ENCODE results near the gene ACTN2.

ACTN2 gene

GRCh38 chr1:236670060-236670459 is 16.2 kb upstream of the ACTN2 start:
- no peak for TF ChIP-seq MYC (IDR thresholded peaks at IDR 0.05; ENCODE audit: low read depth, low read length)
- TF ChIP-seq CTCF (IDR thresholded peaks at IDR 0.05; ENCODE audit: low read depth, low read length): no peak
- no peak for TF ChIP-seq POLR2A (IDR thresholded peaks at IDR 0.05; ENCODE audit: extremely low read depth, insufficient read length)
- TF ChIP-seq, protein P1, sequence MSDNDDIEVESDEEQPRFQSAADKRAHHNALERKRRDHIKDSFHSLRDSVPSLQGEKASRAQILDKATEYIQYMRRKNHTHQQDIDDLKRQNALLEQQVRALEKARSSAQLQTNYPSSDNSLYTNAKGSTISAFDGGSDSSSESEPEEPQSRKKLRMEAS (IDR thresholded peaks at IDR 0.05; ENCODE audit: low read depth, low read length): no peak
- DNase-seq (ENCODE audit: low read depth): no peak
- no peak overlapping the region for H3K4me3 ChIP-seq (ENCODE audit: low read depth, low read length)

- TF ChIP-seq, protein P1 (IDR thresholded peaks at IDR 0.05; ENCODE audit: low read depth, low read length): no peak
- TF ChIP-seq MYC (IDR thresholded peaks at IDR 0.05; ENCODE audit: low read depth, low read length) (no peak), POLR2A (IDR thresholded peaks at IDR 0.05; ENCODE audit: extremely low read depth, insufficient read length) (no peak), CTCF (IDR thresholded peaks at IDR 0.05; ENCODE audit: low read depth, low read length) (no peak)
- no peak for DNase-seq (ENCODE audit: low read depth)
- no peak overlapping the region for H3K4me3 ChIP-seq (ENCODE audit: low read depth, low read length)
These were observed 12.9 kb upstream of the ACTN2 start for GRCh38 chr1:236673289-236673919.

GRCh38 chr1:236677641-236678235 is 8.6 kb upstream of the ACTN2 start:
- no peak overlapping the region for H3K4me3 ChIP-seq (ENCODE audit: low read depth, low read length)
- peak; percentile 86 for DNase-seq (ENCODE audit: low read depth)
- TF ChIP-seq POLR2A (IDR thresholded peaks at IDR 0.05; ENCODE audit: extremely low read depth, insufficient read length): no peak
- TF ChIP-seq CTCF (IDR thresholded peaks at IDR 0.05; ENCODE audit: low read depth, low read length): no peak
- TF ChIP-seq, protein P1 (IDR thresholded peaks at IDR 0.05; ENCODE audit: low read depth, low read length): no peak

- no peak for TF ChIP-seq MYC (IDR thresholded peaks at IDR 0.05; ENCODE audit: low read depth, low read length)
- no peak for TF ChIP-seq POLR2A (IDR thresholded peaks at IDR 0.05; ENCODE audit: extremely low read depth, insufficient read length)
- no peak for DNase-seq (ENCODE audit: low read depth)
- no peak overlapping the region for H3K4me3 ChIP-seq (ENCODE audit: low read depth, low read length)
These were observed 5.1 kb upstream of the ACTN2 start for GRCh38 chr1:236681219-236681618.

GRCh38 chr1:236685205-236685916 is 938 bp upstream of the ACTN2 start:
- H3K4me3 ChIP-seq (ENCODE audit: low read depth, low read length): no peak overlapping the region

More at GRCh38 chr1:236685205-236685916, 938 bp upstream of the ACTN2 start:
- DNase-seq (ENCODE audit: low read depth): peak; percentile 21
- TF ChIP-seq, protein P1 (IDR thresholded peaks at IDR 0.05; ENCODE audit: low read depth, low read length): no peak
- TF ChIP-seq POLR2A (IDR thresholded peaks at IDR 0.05; ENCODE audit: extremely low read depth, insufficient read length) (no peak), MYC (IDR thresholded peaks at IDR 0.05; ENCODE audit: low read depth, low read length) (no peak), CTCF (IDR thresholded peaks at IDR 0.05; ENCODE audit: low read depth, low read length) (no peak)
